T-helper 2 cell treated with Interferon-gamma antibody and Interleukin-4, amounts not matched to agents 5 μg/mL and 100 μg/mL, for 36 hours (primary cell): ENCODE measurements around the gene TRAK1.

ENCODE experiments used
- DNase-seq: peaks from one replicate; pipeline ENCODE4 v3.0.0; 2021; ENCODE audit warnings: low spot score
- H3K27ac Mint-ChIP-seq: one replicate; pipeline ENCODE4 v1.8.0; 2021; ENCODE audit warnings: mild to moderate bottlenecking, mixed read lengths
- H3K27me3 Mint-ChIP-seq: one replicate; pipeline ENCODE4 v1.8.0; 2021; ENCODE audit warnings: low read depth, mixed read lengths
- H3K36me3 Mint-ChIP-seq: one replicate; pipeline ENCODE4 v1.8.0; 2021; ENCODE audit warnings: low read depth, mixed read lengths
- H3K4me1 Mint-ChIP-seq: one replicate; pipeline ENCODE4 v1.8.0; 2021; ENCODE audit warnings: low read depth, mixed read lengths
- H3K4me3 Mint-ChIP-seq: one replicate; pipeline ENCODE4 v1.8.0; 2022; ENCODE audit warnings: mild to moderate bottlenecking, moderate library complexity, mixed read lengths
- H3K9me3 Mint-ChIP-seq: one replicate; pipeline ENCODE4 v1.8.0; 2021; ENCODE audit warnings: mixed read lengths

Gene TRAK1

DNA sequence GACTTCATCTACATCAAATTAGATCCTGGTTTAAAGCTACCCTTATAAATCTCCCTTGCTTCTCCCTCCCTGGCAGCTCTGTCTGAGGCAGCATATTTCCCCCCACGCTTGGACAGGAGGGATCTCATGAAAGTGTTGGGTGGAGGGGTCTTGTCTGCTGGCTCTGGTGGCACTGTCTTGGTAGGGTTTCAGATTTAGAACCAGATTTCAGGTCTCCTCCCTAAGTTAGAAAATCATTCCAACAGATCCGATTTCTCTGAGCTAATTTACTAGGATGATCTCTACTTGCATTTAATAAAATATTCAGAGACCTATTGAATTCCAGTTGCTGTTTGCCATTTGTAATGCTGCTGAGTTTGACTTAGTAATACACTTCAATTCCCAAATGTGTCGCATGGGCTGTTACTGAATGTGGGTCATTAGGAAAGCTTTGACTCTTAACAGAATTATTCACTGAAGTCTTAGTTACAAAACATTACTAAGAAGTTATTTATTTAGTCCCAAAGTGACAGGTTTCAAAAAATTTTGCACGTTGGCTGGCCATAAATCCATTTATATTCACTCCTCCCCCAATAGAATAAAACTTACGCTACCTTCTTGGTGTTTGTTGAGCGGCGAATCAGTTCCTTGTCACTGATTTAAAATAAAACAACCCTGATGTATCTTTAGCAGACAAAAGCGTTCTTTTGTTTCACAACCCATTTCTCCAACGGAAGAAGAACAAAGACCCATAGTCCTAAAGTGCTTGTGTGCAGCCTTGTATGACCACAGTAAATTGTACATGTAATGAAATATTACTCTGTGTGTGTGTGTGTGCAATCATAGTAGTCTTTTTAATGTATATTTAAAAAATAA lies 84.5 kb downstream of the TRAK1 start:
- Mint-ChIP-seq H3K27me3 (no peaks in the 10 kb centered on the region), H3K4me3 (no peak overlapping the region), H3K27ac (no peak overlapping the region), H3K36me3 (peaks cover 5% of the 10 kb centered on the region), H3K4me1 (peaks cover 26% of the 10 kb centered on the region), H3K9me3 (no peaks in the 10 kb centered on the region)
- DNase-seq = no peak

DNA sequence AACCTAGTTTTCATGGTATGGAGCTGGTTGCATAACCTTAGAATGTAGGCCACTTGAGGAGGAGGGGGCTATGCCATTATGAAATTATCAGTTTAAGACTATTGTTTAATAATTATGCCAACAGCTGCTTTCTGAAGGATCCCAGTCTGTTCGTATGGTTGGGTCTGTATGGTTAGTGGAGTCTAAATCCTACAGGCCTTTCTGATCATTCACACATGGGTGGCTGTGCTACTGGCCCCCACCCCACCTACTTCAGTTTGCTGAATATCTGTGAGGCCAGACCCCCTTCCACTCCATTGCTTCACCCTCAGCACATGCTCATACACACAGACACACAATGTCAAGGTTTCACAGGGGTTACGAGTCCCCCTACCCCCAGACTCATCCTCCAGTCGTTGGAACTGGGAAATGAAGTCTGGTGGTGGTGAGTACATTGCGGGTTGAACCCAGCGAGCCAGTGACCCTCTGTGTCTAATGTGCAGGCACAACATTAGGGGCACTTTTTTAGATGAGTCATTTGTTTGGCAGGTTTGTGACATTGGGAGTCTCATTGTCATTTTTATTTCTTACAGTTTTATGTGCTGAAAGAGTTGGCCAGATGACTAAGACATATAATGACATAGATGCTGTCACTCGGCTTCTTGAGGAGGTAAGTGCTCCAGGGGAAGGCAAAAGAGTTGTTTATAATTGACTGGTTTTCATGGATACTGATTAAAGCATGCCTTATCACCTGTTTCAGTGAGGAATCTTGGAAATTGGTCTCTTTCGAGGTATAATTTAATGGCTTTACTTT lies 85.3 kb downstream of the TRAK1 start:
- no peaks in the 10 kb centered on the region for H3K9me3 Mint-ChIP-seq
- DNase-seq = no peak
- peaks cover 22% of the 10 kb centered on the region for H3K4me1 Mint-ChIP-seq
- no peak overlapping the region for H3K27ac Mint-ChIP-seq
- H3K36me3 Mint-ChIP-seq = peaks cover 5% of the 10 kb centered on the region
- H3K27me3 Mint-ChIP-seq = no peaks in the 10 kb centered on the region
- no peak overlapping the region for H3K4me3 Mint-ChIP-seq

DNA sequence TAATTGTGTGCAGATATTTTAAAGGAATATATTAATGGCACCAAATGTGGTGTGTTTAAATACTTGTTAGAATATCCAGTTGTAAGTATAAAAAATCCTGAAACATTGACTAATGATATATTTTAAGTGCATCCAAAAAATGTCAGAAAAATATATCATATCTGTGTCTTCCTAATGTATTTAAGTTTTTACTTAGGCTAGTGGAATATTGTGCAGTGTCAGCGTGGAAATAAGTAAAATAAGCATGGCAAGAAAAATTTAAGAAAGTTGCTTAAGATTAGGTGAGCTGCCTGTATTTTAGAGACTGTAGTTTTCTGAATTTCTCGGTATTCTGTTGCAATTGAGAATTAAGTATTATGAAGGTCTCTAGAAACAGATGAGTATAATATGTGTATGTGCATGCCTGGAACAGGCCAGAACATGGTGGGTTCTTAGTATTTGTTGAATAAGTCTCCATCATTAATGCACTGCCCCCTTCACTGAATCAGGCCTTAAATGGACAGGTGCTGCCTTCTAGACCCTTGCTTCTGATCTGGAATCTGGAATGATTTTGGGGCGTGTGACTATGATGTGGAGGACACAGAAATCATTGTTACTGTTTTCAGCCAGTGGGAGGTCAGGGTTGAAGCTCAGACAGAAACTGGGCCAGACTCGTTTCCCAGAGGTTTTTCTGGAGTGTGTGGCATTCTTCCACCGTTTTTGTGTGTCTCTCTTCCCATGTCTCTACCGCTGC lies 86.1 kb downstream of the TRAK1 start:
- H3K27me3 Mint-ChIP-seq = no peaks in the 10 kb centered on the region
- H3K27ac Mint-ChIP-seq = no peak overlapping the region
- no peaks in the 10 kb centered on the region for H3K9me3 Mint-ChIP-seq
- no peak for DNase-seq
- peaks cover 4% of the 10 kb centered on the region for H3K36me3 Mint-ChIP-seq
- no peak overlapping the region for H3K4me3 Mint-ChIP-seq
- peaks cover 21% of the 10 kb centered on the region for H3K4me1 Mint-ChIP-seq

DNA sequence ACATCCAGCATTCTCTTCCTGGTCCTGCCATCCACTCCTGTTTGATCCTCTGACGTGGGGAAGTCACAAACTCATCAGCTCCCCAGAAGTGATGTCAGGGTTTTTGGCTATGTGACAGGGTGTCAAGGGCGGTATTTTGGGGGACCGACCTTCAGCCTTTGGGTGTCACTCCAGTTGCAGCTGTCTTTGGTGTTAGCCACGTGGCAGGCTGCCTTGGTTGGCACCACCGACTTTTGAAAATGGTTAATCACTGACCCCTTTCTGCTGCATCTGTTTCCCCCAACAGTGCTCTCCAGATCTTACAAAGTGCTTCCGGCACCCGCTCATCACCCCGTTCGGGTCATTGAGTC lies 86.6 kb downstream of the TRAK1 start:
- Mint-ChIP-seq H3K4me3 (no peak overlapping the region), H3K4me1 (peaks cover 17% of the 10 kb centered on the region)
- no peak for DNase-seq

DNA sequence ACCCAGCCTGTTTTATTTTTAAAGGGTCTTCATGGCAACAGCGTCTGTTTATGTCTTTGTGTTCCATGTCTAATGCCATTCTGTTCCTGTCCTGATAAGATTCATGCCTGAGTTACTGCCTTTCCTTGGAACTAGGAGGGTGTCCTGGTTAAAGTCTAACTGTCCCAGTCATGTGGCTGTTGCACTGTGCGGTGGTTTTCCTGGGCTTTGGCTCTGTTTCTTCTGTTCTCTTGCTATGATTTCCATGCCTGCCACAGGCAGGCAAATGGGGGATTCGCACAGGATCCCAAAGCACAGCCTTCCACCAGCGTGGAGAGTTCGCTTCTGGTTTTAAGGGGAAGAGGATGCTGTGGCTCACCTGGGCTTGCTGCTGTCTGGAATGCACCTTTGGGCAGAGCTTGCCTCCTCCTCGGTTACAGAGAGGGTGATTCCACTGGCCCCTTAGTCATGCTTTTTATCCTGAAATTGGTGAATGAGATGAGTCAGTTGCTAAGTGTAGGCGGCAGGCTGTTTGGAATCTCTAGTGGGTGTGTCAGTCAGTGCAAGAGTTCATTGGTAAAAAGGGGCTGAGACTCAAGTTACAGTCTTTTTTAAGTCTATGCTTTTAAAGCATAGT lies 88.1 kb downstream of the TRAK1 start:
- Mint-ChIP-seq H3K27me3 (no peaks in the 10 kb centered on the region), H3K9me3 (no peaks in the 10 kb centered on the region), H3K27ac (no peak overlapping the region), H3K4me1 (peaks cover 6% of the 10 kb centered on the region), H3K4me3 (no peak overlapping the region), H3K36me3 (no peaks in the 10 kb centered on the region)
- DNase-seq = peak; percentile 33

More for the DNA sequence above, 86.6 kb downstream of the TRAK1 start:
- peaks cover 1% of the 10 kb centered on the region for H3K36me3 Mint-ChIP-seq
- no peaks in the 10 kb centered on the region for H3K9me3 Mint-ChIP-seq
- no peaks in the 10 kb centered on the region for H3K27me3 Mint-ChIP-seq
- no peak overlapping the region for H3K27ac Mint-ChIP-seq

DNA sequence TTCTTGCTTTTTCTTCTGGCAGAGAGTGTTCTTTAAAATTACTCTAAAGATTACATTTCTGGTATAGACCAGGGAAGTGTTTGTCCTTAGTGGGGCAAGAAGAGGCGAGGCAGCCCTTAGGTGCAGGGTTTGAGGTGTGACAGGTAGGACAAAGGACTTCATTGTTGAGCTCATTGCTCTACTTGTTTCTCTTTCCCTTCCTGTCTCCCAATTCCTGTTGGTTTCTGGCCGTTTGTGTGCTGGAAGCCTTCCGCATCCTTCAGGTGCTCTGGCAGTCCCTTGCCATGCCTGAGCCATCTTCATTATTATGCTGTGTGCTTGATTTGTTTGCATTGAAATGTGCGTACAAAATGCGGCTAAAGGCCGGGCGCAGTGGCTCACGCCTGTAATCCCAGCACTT lies 89.7 kb downstream of the TRAK1 start:
- Mint-ChIP-seq H3K27me3 (no peaks in the 10 kb centered on the region), H3K27ac (no peak overlapping the region), H3K4me1 (peaks cover 3% of the 10 kb centered on the region), H3K9me3 (no peaks in the 10 kb centered on the region), H3K36me3 (no peaks in the 10 kb centered on the region), H3K4me3 (no peak overlapping the region)
- no peak for DNase-seq

DNA sequence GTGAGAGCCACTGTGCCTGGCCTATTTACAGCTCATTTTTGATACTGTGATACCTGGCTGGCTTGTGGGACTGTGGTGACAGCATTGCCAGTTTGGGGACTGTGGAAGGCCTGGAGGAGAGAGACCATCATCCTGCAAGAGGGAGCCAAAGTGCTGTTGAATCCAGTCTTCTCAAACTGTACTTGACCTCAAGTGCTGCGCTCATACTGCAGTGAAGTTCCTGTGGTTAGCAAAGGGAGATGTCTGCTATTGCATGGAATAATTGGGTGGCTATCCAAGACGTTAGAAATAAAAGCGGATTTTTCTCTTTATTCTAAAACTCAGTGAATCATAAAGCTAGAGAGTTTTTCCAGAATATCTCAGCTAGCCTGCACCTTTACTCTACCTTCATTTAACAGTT lies 91.4 kb downstream of the TRAK1 start:
- DNase-seq = no peak
- no peaks in the 10 kb centered on the region for H3K27me3 Mint-ChIP-seq
- H3K4me1 Mint-ChIP-seq = peaks cover 3% of the 10 kb centered on the region
- H3K4me3 Mint-ChIP-seq = no peak overlapping the region
- no peaks in the 10 kb centered on the region for H3K9me3 Mint-ChIP-seq
- no peak overlapping the region for H3K27ac Mint-ChIP-seq
- no peaks in the 10 kb centered on the region for H3K36me3 Mint-ChIP-seq

DNA sequence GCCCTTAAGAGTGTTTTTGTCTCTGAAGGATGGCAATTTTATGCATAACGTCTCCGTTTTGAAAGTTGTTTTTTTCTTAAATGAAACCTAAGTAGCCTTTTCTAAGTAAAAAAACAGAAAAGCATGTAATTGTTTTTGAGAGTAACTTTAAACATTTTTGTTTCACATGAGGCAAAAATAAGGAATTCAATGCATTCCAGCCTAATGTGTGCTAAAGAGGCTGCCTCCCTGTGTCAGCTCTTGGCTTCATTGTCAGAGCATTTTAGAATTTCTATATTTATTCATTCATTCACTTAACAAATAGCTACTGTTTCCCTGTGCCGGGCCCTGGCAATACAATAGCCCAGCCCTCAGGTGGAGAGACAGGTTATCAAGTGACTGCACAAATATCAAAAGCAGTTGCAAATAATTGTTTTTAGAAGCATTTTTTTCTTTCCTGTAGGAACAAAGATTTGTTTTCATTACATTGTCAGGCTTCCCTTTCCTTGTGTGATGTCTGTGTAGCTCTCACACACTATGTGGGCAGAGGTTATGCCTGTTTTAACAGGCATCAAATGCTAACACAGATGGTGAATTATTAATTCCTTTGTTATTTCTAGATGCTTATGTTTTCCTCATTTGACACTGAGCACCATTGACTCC lies 93.0 kb downstream of the TRAK1 start:
- H3K27me3 Mint-ChIP-seq = no peaks in the 10 kb centered on the region
- peaks cover 4% of the 10 kb centered on the region for H3K36me3 Mint-ChIP-seq
- H3K27ac Mint-ChIP-seq = no peak overlapping the region

DNA sequence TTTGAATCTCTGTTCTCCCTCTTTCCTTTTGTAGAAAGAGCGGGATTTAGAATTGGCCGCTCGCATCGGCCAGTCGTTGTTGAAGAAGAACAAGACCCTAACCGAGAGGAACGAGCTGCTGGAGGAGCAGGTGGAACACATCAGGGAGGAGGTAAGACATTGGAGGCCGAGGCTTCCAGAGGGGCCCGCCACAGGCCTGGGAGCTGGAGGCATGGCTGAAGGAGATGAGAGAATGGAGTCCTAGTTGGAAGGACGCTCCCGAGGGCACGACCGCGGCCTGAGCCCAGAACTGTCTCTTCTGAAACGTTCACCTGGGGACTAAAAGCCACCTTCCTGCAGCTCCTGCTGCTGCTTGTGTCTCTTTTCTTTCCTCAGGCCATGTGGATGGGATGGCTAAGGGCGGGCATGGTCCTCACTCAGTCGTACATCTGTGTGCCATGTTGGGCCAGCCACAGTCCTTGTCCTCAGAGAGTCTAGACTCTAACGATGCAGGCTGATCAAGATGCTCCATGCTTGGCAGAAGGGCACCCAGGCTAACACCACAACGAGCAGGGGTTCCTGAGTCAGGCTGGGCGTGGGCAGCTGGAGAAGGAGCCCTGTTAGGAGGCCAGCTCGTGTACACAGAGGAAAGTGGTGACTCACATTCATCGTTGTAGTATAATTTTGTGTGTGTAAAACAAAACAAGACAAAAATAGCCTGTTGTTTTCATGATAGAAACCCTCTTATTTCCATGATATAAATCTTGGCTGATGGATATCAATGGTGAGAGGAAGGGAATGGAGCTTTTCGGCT lies 93.7 kb downstream of the TRAK1 start:
- no peak for DNase-seq
- Mint-ChIP-seq H3K27ac (no peak overlapping the region), H3K27me3 (no peaks in the 10 kb centered on the region), H3K4me1 (no peaks in the 10 kb centered on the region), H3K36me3 (peaks cover 4% of the 10 kb centered on the region), H3K4me3 (no peak overlapping the region), H3K9me3 (no peaks in the 10 kb centered on the region)

More for the DNA sequence above, 93.0 kb downstream of the TRAK1 start:
- H3K4me3 Mint-ChIP-seq = no peak overlapping the region
- H3K4me1 Mint-ChIP-seq = peaks cover 1% of the 10 kb centered on the region
- no peaks in the 10 kb centered on the region for H3K9me3 Mint-ChIP-seq
- no peak for DNase-seq

DNA sequence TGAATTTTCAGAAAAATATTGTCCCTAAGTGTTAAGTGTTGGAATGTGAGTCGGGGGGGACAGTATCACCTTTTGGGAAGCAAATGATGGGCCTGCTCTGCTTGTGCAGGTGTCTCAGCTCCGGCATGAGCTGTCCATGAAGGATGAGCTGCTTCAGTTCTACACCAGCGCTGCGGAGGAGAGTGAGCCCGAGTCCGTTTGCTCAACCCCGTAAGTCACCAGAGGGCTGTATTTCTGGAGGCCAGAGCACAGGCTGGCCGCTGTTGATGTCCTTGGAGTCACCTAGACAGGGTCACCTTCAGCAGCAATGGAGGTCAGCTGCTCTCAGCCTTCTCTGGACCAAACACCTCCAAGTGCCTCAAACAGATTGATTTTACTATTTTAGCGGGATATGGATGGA lies 96.8 kb downstream of the TRAK1 start:
- no peak for DNase-seq
- Mint-ChIP-seq H3K4me3 (no peak overlapping the region), H3K9me3 (no peaks in the 10 kb centered on the region), H3K4me1 (peaks cover 18% of the 10 kb centered on the region), H3K27me3 (no peaks in the 10 kb centered on the region), H3K27ac (no peak overlapping the region), H3K36me3 (peaks cover 14% of the 10 kb centered on the region)

DNA sequence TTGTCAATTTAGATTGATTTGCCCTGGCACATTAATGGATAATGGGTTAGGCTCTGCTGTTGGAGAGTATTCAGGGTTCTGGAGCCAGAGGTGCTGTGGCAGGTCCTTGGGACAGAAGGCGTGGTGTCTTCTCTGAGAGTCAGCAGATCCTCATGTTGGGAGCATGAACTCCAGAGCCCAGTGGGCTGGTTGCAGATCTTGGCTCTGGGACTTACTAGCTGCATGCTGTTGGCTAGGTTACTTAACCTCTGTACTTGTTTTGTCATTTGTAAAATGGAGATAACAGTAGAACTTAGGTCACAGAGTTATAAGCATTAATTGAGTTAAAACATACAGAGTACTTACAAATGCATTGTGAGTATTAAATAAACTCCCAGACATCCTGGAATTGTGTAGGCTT lies 97.2 kb downstream of the TRAK1 start:
- peaks cover 15% of the 10 kb centered on the region for H3K36me3 Mint-ChIP-seq
- no peaks in the 10 kb centered on the region for H3K27me3 Mint-ChIP-seq
- H3K4me1 Mint-ChIP-seq = peaks cover 22% of the 10 kb centered on the region
- H3K4me3 Mint-ChIP-seq = no peak overlapping the region
- H3K9me3 Mint-ChIP-seq = no peaks in the 10 kb centered on the region
- DNase-seq = no peak
- no peak overlapping the region for H3K27ac Mint-ChIP-seq

DNA sequence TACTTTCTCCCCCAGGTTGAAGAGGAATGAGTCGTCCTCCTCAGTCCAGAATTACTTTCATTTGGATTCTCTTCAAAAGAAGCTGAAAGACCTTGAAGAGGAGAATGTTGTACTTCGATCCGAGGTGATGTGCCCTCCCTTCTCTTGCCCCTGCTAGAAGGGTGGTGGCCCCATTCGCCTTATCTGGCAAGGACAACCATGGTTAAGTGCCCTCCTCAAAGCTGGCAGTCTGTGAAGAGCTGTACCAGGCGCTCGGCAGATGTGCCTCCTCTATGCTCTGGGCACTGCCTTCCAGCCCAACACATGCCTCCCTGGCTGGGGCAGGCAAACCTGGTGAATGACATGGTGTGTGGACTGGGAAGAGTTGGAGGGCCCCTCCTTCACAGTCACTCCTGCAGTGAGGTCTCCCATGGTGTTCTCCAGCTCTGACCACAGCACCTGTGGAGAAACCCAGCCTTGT lies 97.9 kb downstream of the TRAK1 start:
- Mint-ChIP-seq H3K4me3 (no peak overlapping the region), H3K36me3 (peaks cover 15% of the 10 kb centered on the region), H3K27me3 (no peaks in the 10 kb centered on the region), H3K27ac (no peak overlapping the region), H3K9me3 (no peaks in the 10 kb centered on the region), H3K4me1 (peaks cover 28% of the 10 kb centered on the region)
- DNase-seq = no peak

DNA sequence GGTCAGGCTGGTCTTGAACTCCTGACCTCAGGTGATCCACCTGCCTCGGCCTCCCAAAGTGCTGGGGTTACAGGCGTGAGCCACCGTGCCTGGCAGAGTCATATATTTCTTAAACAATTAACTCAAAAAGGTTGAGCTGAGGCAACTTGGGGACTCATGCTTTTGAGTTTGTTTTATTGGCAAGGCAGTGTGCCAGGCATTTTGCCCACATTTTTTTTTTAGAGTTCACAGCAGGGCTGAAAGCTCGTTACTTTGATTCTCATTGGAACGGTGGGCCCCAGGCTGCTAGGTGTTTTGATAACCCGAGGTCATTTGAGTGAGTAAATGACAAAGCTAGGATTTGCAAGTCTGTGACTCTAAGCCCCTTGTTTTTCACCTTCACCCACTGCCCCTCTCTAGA lies 98.6 kb downstream of the TRAK1 start:
- no peaks in the 10 kb centered on the region for H3K9me3 Mint-ChIP-seq
- peaks cover 28% of the 10 kb centered on the region for H3K4me1 Mint-ChIP-seq
- H3K36me3 Mint-ChIP-seq = peaks cover 18% of the 10 kb centered on the region
- no peak overlapping the region for H3K27ac Mint-ChIP-seq
- no peak overlapping the region for H3K4me3 Mint-ChIP-seq
- DNase-seq = no peak
- no peaks in the 10 kb centered on the region for H3K27me3 Mint-ChIP-seq
